ENCODE results near the gene LENEP.

DNA sequence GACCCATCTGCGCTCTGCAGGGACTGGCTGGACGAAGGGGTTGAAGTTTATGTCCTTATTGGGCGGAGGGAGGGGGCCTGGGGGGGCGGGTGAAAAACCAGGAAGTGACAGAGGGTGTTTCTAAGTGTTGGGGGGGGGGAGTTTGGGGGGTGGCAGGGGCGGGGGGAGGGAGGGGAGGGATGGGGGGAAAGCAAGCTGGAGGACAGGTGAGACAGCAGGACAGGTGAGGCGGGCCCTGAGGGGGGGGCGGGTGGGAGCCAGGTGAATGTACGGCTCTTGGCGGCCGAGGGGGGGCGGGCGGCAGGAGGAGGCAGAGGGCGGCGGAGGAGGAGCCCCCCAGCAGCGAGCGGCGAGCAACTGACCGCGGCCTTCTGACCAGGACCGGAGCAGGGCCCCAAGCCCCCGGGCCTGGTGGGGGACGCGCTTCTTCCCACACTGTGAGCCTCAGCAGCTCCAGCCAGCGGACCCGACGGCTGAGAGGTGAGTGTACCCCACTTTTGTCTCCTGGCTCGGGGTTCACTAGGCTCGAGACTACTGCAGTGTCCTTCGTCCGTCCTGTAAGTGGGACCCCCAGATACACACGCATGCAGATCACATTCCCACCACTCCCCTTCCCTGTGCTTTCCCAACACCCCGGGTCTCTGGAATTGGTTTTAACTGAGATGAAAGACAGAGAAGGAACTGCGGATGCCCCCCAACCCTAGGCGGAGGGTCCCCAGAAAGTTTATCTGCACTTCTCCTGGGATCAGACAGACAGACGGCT, 9.3 kb downstream of the LENEP start, which contains the start of gene ZBTB7B:
- TF ChIP-seq NFRKB (IDR thresholded peaks at IDR 0.05) (no peak), SUZ12 (IDR thresholded peaks at IDR 0.05) (no peak), ZNF384 (IDR thresholded peaks at IDR 0.05) (no peak), ELF4 (IDR thresholded peaks at IDR 0.05) (no peak)

Data from HEK293T (cell line).